Fibroblast of the aortic adventitia (primary cell): ENCODE measurements around the gene PCBP3. TPM values are rescaled to one million over a fixed set of nuclear protein-coding genes. Genes with fewer than 3 reads are reported as not detected.
"Not testable (repeated sequence)": the region's sequence is repeated elsewhere in the genome, so short reads cannot be mapped to it uniquely, and the experiment has no call there.

ENCODE experiments used
- DNase-seq: peaks from one replicate; pipeline ENCODE4 v3.0.0-alpha.2; 2010; ENCODE audit warnings: low read depth
- H3K4me3 ChIP-seq: 2 replicates; pipeline ENCODE4 v1.5.1; 2011; ENCODE audit warnings: low read depth, mild to moderate bottlenecking, control low read depth, low read length, moderate library complexity
- CTCF ChIP-seq: IDR thresholded peaks from 2 replicates; pipeline ENCODE4 v1.5.1; 2011; ENCODE audit warnings: mild to moderate bottlenecking, low read length, control low read depth, inconsistent platforms; ENCODE audit not compliant: insufficient read depth
- total RNA-seq: library from RNA; depleted of rRNA; stranded (reverse); fragments of >200 nt; gene quantifications from 2 replicates; pipeline ENCODE4 v1.2.3, GENCODE V29; 2012; ENCODE audit warnings: low replicate concordance

Gene PCBP3
- total RNA-seq, 1 donor: 1.2 TPM

- DNase-seq: no peak
- TF ChIP-seq CTCF: no peak
- H3K4me3 ChIP-seq: no peak overlapping the region
These were observed 44.4 kb upstream of the PCBP3 start for GRCh38 chr21:45599146-45599581.

GRCh38 chr21:45600248-45600647, 43.3 kb upstream of the PCBP3 start:
- TF ChIP-seq CTCF: no peak
- no peak for DNase-seq
- no peak overlapping the region for H3K4me3 ChIP-seq

- no peak for TF ChIP-seq CTCF
- H3K4me3 ChIP-seq: no peak overlapping the region
- DNase-seq: no peak
These were observed 42.0 kb upstream of the PCBP3 start for GRCh38 chr21:45601551-45601950.

- DNase-seq: no peak
- no peak overlapping the region for H3K4me3 ChIP-seq
- TF ChIP-seq CTCF: no peak
These were observed 41.4 kb upstream of the PCBP3 start for GRCh38 chr21:45602106-45602505.

- DNase-seq: no peak
- TF ChIP-seq CTCF: no peak
- no peak overlapping the region for H3K4me3 ChIP-seq
These were observed 40.0 kb upstream of the PCBP3 start for GRCh38 chr21:45603481-45603880.

- not testable (repeated sequence) for H3K4me3 ChIP-seq, DNase-seq
These were observed 38.8 kb upstream of the PCBP3 start for GRCh38 chr21:45604681-45605080.

GRCh38 chr21:45607021-45607908, 36.3 kb upstream of the PCBP3 start:
- no peak for DNase-seq
- TF ChIP-seq CTCF: no peak

More at GRCh38 chr21:45607021-45607908, 36.3 kb upstream of the PCBP3 start:
- no peak overlapping the region for H3K4me3 ChIP-seq
